Measurements from ENCODE around the gene HOXA9. TPM values are rescaled to one million over a fixed set of nuclear protein-coding genes. Genes with fewer than 3 reads are reported as not detected.

HOXA9 gene
- total and polyA plus RNA-seq, 2 of the 8 experiments (the other 6 are each of a cell fraction or from before 2014, with no cell fraction given) = not detected

DNA sequence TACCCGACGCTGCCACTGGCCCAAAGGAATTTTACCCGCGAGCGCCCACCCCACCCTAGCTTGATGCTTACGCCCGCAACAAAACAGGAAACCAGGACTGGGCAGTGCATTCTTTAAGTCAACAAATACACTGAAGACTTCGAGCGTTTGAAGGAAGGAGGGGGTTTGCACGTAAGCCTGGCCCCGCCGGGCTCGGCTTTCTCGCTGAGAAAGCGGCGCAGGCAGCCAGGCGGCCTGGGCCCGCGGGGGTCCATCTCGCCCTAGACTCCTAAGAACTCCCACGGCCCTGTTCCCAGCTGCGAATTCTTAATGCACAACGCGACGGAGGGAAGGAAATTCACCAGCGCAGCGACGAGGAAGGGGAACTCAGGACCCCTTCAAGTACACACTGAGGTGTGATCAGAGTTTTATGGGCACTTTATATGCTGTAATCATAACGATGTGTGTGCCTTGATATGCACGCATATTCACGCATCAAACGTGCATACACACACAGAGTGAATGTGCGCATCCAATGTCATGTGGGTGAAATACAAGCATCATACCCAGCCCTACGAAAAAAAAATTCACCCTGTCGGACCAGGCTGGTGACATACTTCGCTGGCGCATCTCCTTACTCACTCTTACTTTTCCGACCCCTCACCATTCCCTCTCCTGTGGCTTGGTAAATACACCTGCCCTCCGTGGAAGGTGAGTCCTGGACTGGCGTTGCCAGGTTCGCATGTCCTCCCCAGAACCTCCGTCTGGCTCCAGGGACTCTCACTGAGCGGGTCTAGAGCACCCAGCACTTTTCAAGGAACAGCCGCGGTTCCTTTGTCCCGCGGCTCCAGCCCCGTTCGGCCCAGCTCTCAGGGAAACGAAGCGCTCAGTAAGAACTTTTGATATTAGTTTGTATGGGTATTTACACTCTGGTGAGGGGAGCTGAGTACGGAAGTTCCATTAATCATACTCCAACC lies 40.3 kb upstream of the HOXA9 start:
- WGBS, 2 experiments (ENCODE audit: extremely low coverage in 1 of 2, insufficient coverage in 1 of 2, insufficient read length in 1 of 2, insufficient replicate concordance in 2 of 2, low coverage in 1 of 2, low lambda C conversion rate in 2 of 2, missing lambda C conversion rate in 1 of 2) = 7% methylated on average over 52 of the region's 52 CpGs; no CpG with 5 or more reads in 1 of the 2 experiments
- no peak overlapping the region for H3K27ac ChIP-seq (ENCODE audit: low read depth, low read length)
- H3K18ac ChIP-seq (ENCODE audit: extremely low read depth, low read length) = no peak overlapping the region
- no peak overlapping the region for H3K23ac ChIP-seq (ENCODE audit: insufficient read length)
- H4K20me1 ChIP-seq (replicated peaks in 1 of 2; ENCODE audit: control insufficient read depth in 1 of 2, insufficient read depth in 2 of 2, low read length in 2 of 2) = peaks cover 26 to 44% of the 10 kb centered on the region in 2 experiments
- H3K4me1 ChIP-seq (replicated peaks in 1 of 4; ENCODE audit: control insufficient read depth in 3 of 4, insufficient read depth in 4 of 4, low read length in 3 of 4) = peaks cover 0 to 4% (median 1%) of the 10 kb centered on the region in 4 experiments; a peak in 3 of 7 replicates
- no peaks in the 10 kb centered on the region; the same call in 1 of the 2 replicates for H3K79me1 ChIP-seq (ENCODE audit: low read depth, low read length)
- H2BK15ac ChIP-seq (ENCODE audit: low read length) = no peak overlapping the region
- peak overlapping the region; percentile 81; the same call in 1 of the 2 replicates for H2BK12ac ChIP-seq (ENCODE audit: low read depth, low read length)
- no peak overlapping the region for H3K14ac ChIP-seq (ENCODE audit: insufficient read length)
- no peak overlapping the region for H4K91ac ChIP-seq (replicated peaks; ENCODE audit: insufficient read length, low read length)
- H4K8ac ChIP-seq (ENCODE audit: extremely low read depth, insufficient read depth, low read length) = peak overlapping the region; percentile 65; the same call in 1 of the 2 replicates
- H2AFZ ChIP-seq (ENCODE audit: low read length) = no peak overlapping the region
- no peak overlapping the region for H2BK120ac ChIP-seq (replicated peaks; ENCODE audit: low read depth, low read length)
- no peak overlapping the region; the same call in 1 of the 2 replicates for H2BK20ac ChIP-seq (ENCODE audit: low read length)
- DNase-seq (ENCODE audit: low read depth in 1 of 2, low spot score in 2 of 2) = peak in 1 of 2 experiments; percentile 55
- H3K9me3 ChIP-seq (ENCODE audit: insufficient read depth in 2 of 2, low read depth in 1 of 2, low read length in 1 of 2) = no peaks in the 10 kb centered on the region
- H3K23me2 ChIP-seq (ENCODE audit: low read depth, low read length) = no peaks in the 10 kb centered on the region
- no peak overlapping the region for H3K9ac ChIP-seq (replicated peaks in 1 of 4; ENCODE audit: extremely low read depth in 1 of 4, low read depth in 3 of 4, low read length in 3 of 4)
- H4K5ac ChIP-seq (ENCODE audit: insufficient read length, low read depth, low read length) = no peak overlapping the region
- no peak for FAIRE-seq
- peak overlapping the region; percentile 13 to 34; a peak in 2 of 4 replicates for H3K4me2 ChIP-seq (ENCODE audit: insufficient read depth in 1 of 2, low read depth in 2 of 2, low read length in 2 of 2)
- peaks cover 0 to 11% (median 0%) of the 10 kb centered on the region in 4 experiments; a peak in 1 of 8 replicates for H3K36me3 ChIP-seq (ENCODE audit: control insufficient read depth in 2 of 4, insufficient read depth in 4 of 4, low read length in 3 of 4)
- H2BK5ac ChIP-seq (ENCODE audit: low read depth, low read length) = no peak overlapping the region
- CTCF ChIA-PET (ENCODE audit: partially characterized antibody) = interaction anchor here (0.7 to 6.6 kb wide), 9 partner anchors 9 to 416 kb away, joined by 3 to 64 read pairs (median 3); partner anchors contain the start of gene HOXA11
- POLR2A ChIA-PET (ENCODE audit: partially characterized antibody) = interaction anchor here (1.2 kb wide), 1 partner anchor 33 kb away, joined by 3 read pairs; no protein-coding TSS in a partner anchor
- no peaks in the 10 kb centered on the region for H3K79me2 ChIP-seq (ENCODE audit: control insufficient read depth in 1 of 2, insufficient read depth in 2 of 2, low read length in 2 of 2)
- no peak overlapping the region for H3K4ac ChIP-seq (replicated peaks; ENCODE audit: insufficient read length, low read depth, low read length)
- peak overlapping the region; percentile 34; the same call in 1 of the 2 replicates for H2AK5ac ChIP-seq (ENCODE audit: low read depth, low read length)
- no peak overlapping the region for H3K56ac ChIP-seq (replicated peaks; ENCODE audit: insufficient read length, low read depth, low read length)
- peaks cover 96 to 100% (median 100%) of the 10 kb centered on the region in 4 experiments for H3K27me3 ChIP-seq (replicated peaks in 1 of 4; ENCODE audit: control insufficient read depth in 3 of 4, extremely low read depth in 1 of 4, insufficient read depth in 3 of 4, low read length in 3 of 4)
- no peak overlapping the region for H3K4me3 ChIP-seq (ENCODE audit: extremely low read depth in 1 of 4, insufficient read depth in 2 of 4, low read depth in 3 of 4, low read length in 4 of 4)
- TF ChIP-seq SUZ12 (IDR thresholded peaks at IDR 0.05; ENCODE audit: low read length) (peak; percentile 100), SIRT6 (IDR thresholded peaks at IDR 0.05; ENCODE audit: low read length) (no peak), POLR2A (IDR thresholded peaks at IDR 0.05; ENCODE audit: control extremely low read depth in 1 of 2, low read depth in 2 of 2, low read length in 2 of 2) (no peak), CREB1 (IDR thresholded peaks at IDR 0.05) (no peak), FOSL1 (IDR thresholded peaks at IDR 0.05; ENCODE audit: insufficient read depth, low read depth, low read length) (no peak), GABPA (IDR thresholded peaks at IDR 0.05; ENCODE audit: borderline replicate concordance, insufficient read depth, low read length) (no peak), BCL11A (IDR thresholded peaks at IDR 0.05; ENCODE audit: low read depth in 2 of 2, low read length in 2 of 2) (no peak), ZNF274 (IDR thresholded peaks at IDR 0.05; ENCODE audit: borderline replicate concordance, extremely low read depth, low read length) (no peak)
- TF ChIP-seq, protein P1, sequence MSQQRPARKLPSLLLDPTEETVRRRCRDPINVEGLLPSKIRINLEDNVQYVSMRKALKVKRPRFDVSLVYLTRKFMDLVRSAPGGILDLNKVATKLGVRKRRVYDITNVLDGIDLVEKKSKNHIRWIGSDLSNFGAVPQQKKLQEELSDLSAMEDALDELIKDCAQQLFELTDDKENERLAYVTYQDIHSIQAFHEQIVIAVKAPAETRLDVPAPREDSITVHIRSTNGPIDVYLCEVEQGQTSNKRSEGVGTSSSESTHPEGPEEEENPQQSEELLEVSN (IDR thresholded peaks at IDR 0.05) = no peak

All from H1 (cell line).